ENCODE data around the gene MPRIP.

The MPRIP gene

DNA sequence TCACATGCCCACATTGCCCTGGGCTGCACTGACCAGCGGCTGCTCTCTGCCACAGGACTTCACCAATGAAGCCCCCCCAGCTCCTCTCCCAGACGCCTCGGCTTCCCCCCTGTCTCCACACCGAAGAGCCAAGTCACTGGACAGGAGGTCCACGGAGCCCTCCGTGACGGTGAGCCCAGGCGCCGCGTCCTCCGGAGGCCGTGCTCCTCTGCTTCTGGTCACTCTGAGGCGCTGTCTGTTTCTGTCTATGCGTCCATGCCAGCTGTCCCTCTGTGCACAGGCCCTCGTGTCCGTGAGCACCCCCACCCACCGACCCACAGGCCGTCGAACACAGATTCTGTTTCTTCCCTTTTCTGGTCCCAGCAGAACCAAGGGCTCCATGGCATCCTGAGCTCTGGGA lies 101.2 kb downstream of the MPRIP start:
- no peak for DNase-seq (ENCODE audit: low read depth)
- TF ChIP-seq, protein P1, sequence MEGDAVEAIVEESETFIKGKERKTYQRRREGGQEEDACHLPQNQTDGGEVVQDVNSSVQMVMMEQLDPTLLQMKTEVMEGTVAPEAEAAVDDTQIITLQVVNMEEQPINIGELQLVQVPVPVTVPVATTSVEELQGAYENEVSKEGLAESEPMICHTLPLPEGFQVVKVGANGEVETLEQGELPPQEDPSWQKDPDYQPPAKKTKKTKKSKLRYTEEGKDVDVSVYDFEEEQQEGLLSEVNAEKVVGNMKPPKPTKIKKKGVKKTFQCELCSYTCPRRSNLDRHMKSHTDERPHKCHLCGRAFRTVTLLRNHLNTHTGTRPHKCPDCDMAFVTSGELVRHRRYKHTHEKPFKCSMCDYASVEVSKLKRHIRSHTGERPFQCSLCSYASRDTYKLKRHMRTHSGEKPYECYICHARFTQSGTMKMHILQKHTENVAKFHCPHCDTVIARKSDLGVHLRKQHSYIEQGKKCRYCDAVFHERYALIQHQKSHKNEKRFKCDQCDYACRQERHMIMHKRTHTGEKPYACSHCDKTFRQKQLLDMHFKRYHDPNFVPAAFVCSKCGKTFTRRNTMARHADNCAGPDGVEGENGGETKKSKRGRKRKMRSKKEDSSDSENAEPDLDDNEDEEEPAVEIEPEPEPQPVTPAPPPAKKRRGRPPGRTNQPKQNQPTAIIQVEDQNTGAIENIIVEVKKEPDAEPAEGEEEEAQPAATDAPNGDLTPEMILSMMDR (IDR thresholded peaks at IDR 0.05; ENCODE audit: low read depth, low read length, missing control alignments), result no peak
- H3K4me3 ChIP-seq (ENCODE audit: low read depth, low read length), result no peak overlapping the region
- in situ Hi-C loops (cut with HindIII; ENCODE audit: low sequenced_read_pairs), result loop anchor here (10.0 kb wide), 1 partner anchor 751 kb away; no protein-coding TSS in a partner anchor

GRCh38 chr17:17144061-17144460 lies 101.8 kb downstream of the MPRIP start:
- in situ Hi-C loops (cut with HindIII; ENCODE audit: low sequenced_read_pairs), result loop anchor here (10.0 kb wide), 1 partner anchor 751 kb away; no protein-coding TSS in a partner anchor
- H3K4me3 ChIP-seq (ENCODE audit: low read depth, low read length), result no peak overlapping the region
- no peak for DNase-seq (ENCODE audit: low read depth)
- TF ChIP-seq, protein P1 (IDR thresholded peaks at IDR 0.05; ENCODE audit: low read depth, low read length, missing control alignments), result no peak

GRCh38 chr17:17144916-17145665 lies 102.8 kb downstream of the MPRIP start:
- no peak for DNase-seq (ENCODE audit: low read depth)
- H3K4me3 ChIP-seq (ENCODE audit: low read depth, low read length), result no peak overlapping the region
- TF ChIP-seq, protein P1 (IDR thresholded peaks at IDR 0.05; ENCODE audit: low read depth, low read length, missing control alignments), result no peak
- in situ Hi-C loops (cut with HindIII; ENCODE audit: low sequenced_read_pairs), result loop anchor here (10.0 kb wide), 1 partner anchor 750 kb away; no protein-coding TSS in a partner anchor

GRCh38 chr17:17146786-17147406 lies 104.6 kb downstream of the MPRIP start:
- H3K4me3 ChIP-seq (ENCODE audit: low read depth, low read length), result no peak overlapping the region
- in situ Hi-C loops (cut with HindIII; ENCODE audit: low sequenced_read_pairs), result loop anchor here (10.0 kb wide), 1 partner anchor 748 kb away; no protein-coding TSS in a partner anchor
- TF ChIP-seq, protein P1 (IDR thresholded peaks at IDR 0.05; ENCODE audit: low read depth, low read length, missing control alignments), result peak; percentile 35
- no peak for DNase-seq (ENCODE audit: low read depth)

DNA sequence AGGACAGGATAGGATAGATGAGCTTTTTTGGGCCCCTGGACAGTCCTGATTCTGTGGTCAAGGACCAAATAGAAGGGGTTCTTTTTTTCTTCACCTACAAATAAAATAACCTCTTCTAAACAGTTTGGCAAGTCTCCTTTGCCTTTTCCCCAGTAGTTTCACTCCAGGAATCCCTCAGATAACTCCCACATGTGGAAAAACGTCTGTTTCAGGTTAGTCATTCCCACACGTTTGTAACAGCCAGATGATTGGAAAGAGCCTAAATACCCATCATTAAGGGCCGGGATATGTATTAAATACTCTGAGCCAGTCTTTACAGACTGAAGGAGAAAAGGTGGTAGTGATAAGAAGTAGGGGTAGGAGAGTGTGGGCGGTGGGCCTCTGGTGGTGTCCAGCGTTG lies 105.6 kb downstream of the MPRIP start:
- in situ Hi-C loops (cut with HindIII; ENCODE audit: low sequenced_read_pairs), result loop anchor here (10.0 kb wide), 1 partner anchor 747 kb away; no protein-coding TSS in a partner anchor
- no peak overlapping the region for H3K4me3 ChIP-seq (ENCODE audit: low read depth, low read length)
- TF ChIP-seq, protein P1 (IDR thresholded peaks at IDR 0.05; ENCODE audit: low read depth, low read length, missing control alignments), result no peak
- no peak for DNase-seq (ENCODE audit: low read depth)

GRCh38 chr17:17149520-17150447 lies 107.5 kb downstream of the MPRIP start:
- H3K4me3 ChIP-seq (ENCODE audit: low read depth, low read length), result no peak overlapping the region
- no peak for DNase-seq (ENCODE audit: low read depth)
- TF ChIP-seq, protein P1 (IDR thresholded peaks at IDR 0.05; ENCODE audit: low read depth, low read length, missing control alignments), result no peak
- in situ Hi-C loops (cut with HindIII; ENCODE audit: low sequenced_read_pairs), result loop anchor here (10.0 kb wide), 1 partner anchor 745 kb away; no protein-coding TSS in a partner anchor

All from astrocyte of the cerebellum (primary cell).